Activated naive CD4-positive, alpha-beta T cell treated with anti-CD3 and anti-CD28 coated beads for 36 hours (primary cell): Measurements from ENCODE around the gene FOXL2NB. TPM values are rescaled to one million over a fixed set of nuclear protein-coding genes. Genes with fewer than 3 reads are reported as not detected.
A peak's percentile ranks its signal among the peaks of the same experiment; 100 is the strongest.

Experiments used
- CTCF ChIA-PET: fragments of 350-600 bp; sonication (Branson Sonifier 250); formaldehyde crosslinking; loops from one replicate; lab custom pipeline; 2021; ENCODE audit warnings: antibody characterized with exemption; lab: Charles Lee
- DNase-seq: peaks from one replicate; pipeline ENCODE4 v3.0.0-alpha.2; 2020
- H3K27ac Mint-ChIP-seq: one replicate; pipeline ENCODE4 v1.8.0; 2021; ENCODE audit warnings: mild to moderate bottlenecking, mixed read lengths
- H3K27me3 Mint-ChIP-seq: one replicate; pipeline ENCODE4 v1.8.0; 2021; ENCODE audit warnings: low read depth, mixed read lengths
- H3K36me3 Mint-ChIP-seq: one replicate; pipeline ENCODE4 v1.8.0; 2021; ENCODE audit warnings: low read depth, mixed read lengths
- H3K4me1 Mint-ChIP-seq: one replicate; pipeline ENCODE4 v1.8.0; 2021; ENCODE audit warnings: low read depth, mixed read lengths
- H3K4me3 Mint-ChIP-seq: one replicate; pipeline ENCODE4 v1.8.0; 2021; ENCODE audit warnings: mild to moderate bottlenecking, moderate library complexity, mixed read lengths
- H3K9me3 Mint-ChIP-seq: one replicate; pipeline ENCODE4 v1.8.0; 2021; ENCODE audit warnings: mixed read lengths
- intact Hi-C: fragments of 100-400 bp; cut with micrococcal nuclease; formaldehyde crosslinking; loops from one replicate; pipeline ENCODE4 v1.15.1; 2023
- total RNA-seq, 2 experiments: library from RNA; stranded (reverse); gene quantifications; one replicate each; pipeline ENCODE4 v1.2.3, GENCODE V29; 2021

FOXL2NB gene
- total RNA-seq, 2 experiments from 2014 or later = not detected

GRCh38 chr3:138949002-138949418, 2.0 kb downstream of the FOXL2NB start:
- no peak for DNase-seq
- H3K27ac Mint-ChIP-seq = no peak overlapping the region
- peaks cover 60% of the 10 kb centered on the region for H3K27me3 Mint-ChIP-seq
- H3K4me3 Mint-ChIP-seq = peak overlapping the region; percentile 64
- peaks cover 28% of the 10 kb centered on the region for H3K4me1 Mint-ChIP-seq
- H3K36me3 Mint-ChIP-seq = no peaks in the 10 kb centered on the region
- CTCF ChIA-PET = interaction anchor here (1.0 to 2.9 kb wide), 5 partner anchors 12 to 381 kb away, joined by 3 to 11 read pairs (median 3); no protein-coding TSS in a partner anchor
- H3K9me3 Mint-ChIP-seq = no peaks in the 10 kb centered on the region
- intact Hi-C loops = loop anchor here (10.0 kb wide), 1 partner anchor 256 kb away; no protein-coding TSS in a partner anchor

DNA sequence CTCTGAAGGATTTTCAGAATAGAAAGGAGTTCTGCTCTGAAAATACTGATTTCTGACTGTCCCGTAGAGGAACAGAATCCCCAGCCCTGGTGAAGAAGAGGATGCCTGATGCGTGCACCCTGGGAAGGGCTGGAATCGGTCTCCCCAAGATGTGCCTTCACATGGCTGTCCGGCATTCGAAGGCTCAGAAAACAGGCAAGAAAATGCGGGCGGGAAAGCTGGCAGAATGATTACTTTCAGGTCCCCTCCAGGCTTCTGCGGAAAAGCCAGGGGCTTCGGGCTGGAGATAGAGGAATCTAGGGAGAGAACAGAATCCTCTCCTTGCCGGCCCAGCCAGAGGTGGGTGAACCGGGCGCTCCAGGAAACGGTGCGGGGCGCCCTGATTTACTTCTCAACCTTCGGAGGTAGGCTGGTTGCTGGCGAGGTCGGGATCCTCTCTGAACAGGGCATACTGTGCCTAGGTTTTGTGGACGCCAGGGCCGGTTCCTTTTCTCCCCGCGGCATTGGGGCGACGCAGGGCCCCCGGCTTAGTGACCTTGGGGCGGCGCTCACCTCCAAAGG, 2.5 kb downstream of the FOXL2NB start:
- Mint-ChIP-seq H3K4me3 (peak overlapping the region; percentile 64), H3K36me3 (no peaks in the 10 kb centered on the region), H3K27me3 (peaks cover 56% of the 10 kb centered on the region), H3K4me1 (peaks cover 22% of the 10 kb centered on the region), H3K27ac (no peak overlapping the region), H3K9me3 (no peaks in the 10 kb centered on the region)
- no peak for DNase-seq
- intact Hi-C loops = loop anchor here (10.0 kb wide), 1 partner anchor 255 kb away; no protein-coding TSS in a partner anchor
- CTCF ChIA-PET = interaction anchor here (0.5 to 1.2 kb wide), 3 partner anchors 8 to 875 kb away, joined by 3 to 5 read pairs (median 3); no protein-coding TSS in a partner anchor

GRCh38 chr3:138950006-138950644, 3.1 kb downstream of the FOXL2NB start:
- DNase-seq = peak; percentile 45
- no peak overlapping the region for H3K27ac Mint-ChIP-seq
- H3K9me3 Mint-ChIP-seq = no peaks in the 10 kb centered on the region
- peak overlapping the region; percentile 19 for H3K4me3 Mint-ChIP-seq
- intact Hi-C loops = no loop called here
- H3K36me3 Mint-ChIP-seq = no peaks in the 10 kb centered on the region
- peaks cover 54% of the 10 kb centered on the region for H3K27me3 Mint-ChIP-seq
- H3K4me1 Mint-ChIP-seq = peaks cover 17% of the 10 kb centered on the region
- CTCF ChIA-PET = interaction anchor here (0.5 to 2.2 kb wide), 5 partner anchors 9 to 876 kb away, joined by 3 to 8 read pairs (median 3); no protein-coding TSS in a partner anchor

DNA sequence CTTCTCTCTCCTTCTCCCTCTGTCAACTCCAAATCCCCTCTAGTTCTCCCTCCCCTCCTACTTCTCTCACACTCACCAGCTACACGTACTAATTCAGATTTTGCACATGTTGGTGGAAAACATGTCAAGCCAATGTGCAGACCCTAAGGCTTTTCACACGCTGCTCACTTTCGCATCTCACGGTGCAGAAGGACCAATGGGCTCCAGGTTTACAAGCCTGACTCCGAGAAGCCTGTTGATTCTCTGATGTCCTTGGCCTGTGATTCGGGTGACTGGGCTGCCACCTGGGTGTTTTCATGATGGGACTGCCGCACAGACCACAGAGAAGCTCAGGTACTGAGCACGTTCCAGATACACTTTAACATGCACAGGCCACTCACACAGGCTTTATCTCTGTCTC, 3.7 kb downstream of the FOXL2NB start:
- intact Hi-C loops = no loop called here
- no peaks in the 10 kb centered on the region for H3K36me3 Mint-ChIP-seq
- no peak overlapping the region for H3K27ac Mint-ChIP-seq
- H3K4me1 Mint-ChIP-seq = peaks cover 16% of the 10 kb centered on the region
- CTCF ChIA-PET = interaction anchor here (1.0 to 2.2 kb wide), 5 partner anchors 9 to 35 kb away, joined by 3 to 8 read pairs (median 4); no protein-coding TSS in a partner anchor
- H3K27me3 Mint-ChIP-seq = peaks cover 53% of the 10 kb centered on the region
- no peak for DNase-seq
- H3K9me3 Mint-ChIP-seq = no peaks in the 10 kb centered on the region
- H3K4me3 Mint-ChIP-seq = peak overlapping the region; percentile 19

- Mint-ChIP-seq H3K9me3 (peaks cover 5% of the 10 kb centered on the region), H3K4me1 (peaks cover 12% of the 10 kb centered on the region), H3K27me3 (peaks cover 43% of the 10 kb centered on the region), H3K27ac (no peak overlapping the region), H3K4me3 (no peak overlapping the region), H3K36me3 (no peaks in the 10 kb centered on the region)
- intact Hi-C loops = loop anchor here (2.0 kb wide), 1 partner anchor 24 kb away; no protein-coding TSS in a partner anchor
- no peak for DNase-seq
- CTCF ChIA-PET = interaction anchor here (0.6 to 2.3 kb wide), 5 partner anchors 8 to 533 kb away, joined by 3 to 6 read pairs (median 4); no protein-coding TSS in a partner anchor
Observed at GRCh38 chr3:138960417-138960852, 13.4 kb downstream of the FOXL2NB start.

GRCh38 chr3:138962854-138963560, 16.0 kb downstream of the FOXL2NB start:
- CTCF ChIA-PET = no interaction called here
- intact Hi-C loops = no loop called here

DNA sequence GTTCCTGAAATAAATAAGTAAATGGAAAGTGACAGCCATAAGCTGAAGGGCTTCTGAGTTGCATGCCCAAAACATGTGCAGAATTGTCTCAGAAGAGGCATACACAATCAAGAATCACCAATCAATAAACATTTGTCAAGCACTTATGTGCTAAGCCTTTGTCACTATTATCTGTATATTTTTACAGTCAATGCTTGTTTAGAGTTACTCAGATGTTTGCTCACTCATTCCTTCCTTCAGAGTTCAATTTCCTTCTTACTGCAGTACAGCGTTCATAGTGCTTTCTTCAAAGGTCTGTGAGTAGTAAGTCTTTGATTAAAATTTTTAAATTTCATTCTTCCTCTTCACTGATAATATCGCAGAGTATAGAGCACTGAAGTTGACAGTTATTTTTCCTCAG, 17.2 kb downstream of the FOXL2NB start:
- peaks cover 10% of the 10 kb centered on the region for H3K9me3 Mint-ChIP-seq
- H3K4me1 Mint-ChIP-seq = peaks cover 12% of the 10 kb centered on the region
- no peak overlapping the region for H3K4me3 Mint-ChIP-seq
- H3K27ac Mint-ChIP-seq = no peak overlapping the region
- intact Hi-C loops = no loop called here
- H3K27me3 Mint-ChIP-seq = peaks cover 56% of the 10 kb centered on the region
- no peak for DNase-seq
- H3K36me3 Mint-ChIP-seq = no peaks in the 10 kb centered on the region
- CTCF ChIA-PET = interaction anchor here (0.6 to 1.0 kb wide), 2 partner anchors 28 to 41 kb away, joined by 3 read pairs; no protein-coding TSS in a partner anchor

More at GRCh38 chr3:138962854-138963560, 16.0 kb downstream of the FOXL2NB start:
- Mint-ChIP-seq H3K9me3 (peaks cover 10% of the 10 kb centered on the region), H3K27ac (no peak overlapping the region), H3K36me3 (no peaks in the 10 kb centered on the region), H3K4me3 (no peak overlapping the region), H3K4me1 (peaks cover 12% of the 10 kb centered on the region), H3K27me3 (peaks cover 56% of the 10 kb centered on the region)
- DNase-seq = no peak

DNA sequence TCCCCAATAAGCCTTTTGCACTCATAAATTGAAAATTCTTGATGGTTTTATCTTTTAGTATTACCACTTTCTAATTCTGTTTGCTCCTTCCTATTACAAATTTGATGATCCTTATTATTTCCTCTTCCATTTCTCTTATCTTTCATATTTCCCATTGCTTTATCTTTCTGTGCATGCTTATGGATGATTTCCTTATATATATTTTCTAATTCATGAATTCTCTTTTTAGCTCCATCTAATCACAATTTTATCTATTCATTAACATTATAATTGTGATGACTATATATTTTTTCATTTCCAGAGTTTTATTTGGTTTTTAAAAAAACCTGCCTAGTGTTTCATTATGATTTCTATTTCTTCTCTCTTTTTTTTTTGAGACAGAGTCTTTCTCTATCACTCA, 17.9 kb downstream of the FOXL2NB start:
- peaks cover 10% of the 10 kb centered on the region for H3K9me3 Mint-ChIP-seq
- CTCF ChIA-PET = interaction anchor here (0.6 to 1.0 kb wide), 2 partner anchors 29 to 41 kb away, joined by 3 read pairs; no protein-coding TSS in a partner anchor
- H3K27ac Mint-ChIP-seq = no peak overlapping the region
- peaks cover 12% of the 10 kb centered on the region for H3K4me1 Mint-ChIP-seq
- H3K36me3 Mint-ChIP-seq = no peaks in the 10 kb centered on the region
- H3K27me3 Mint-ChIP-seq = peaks cover 58% of the 10 kb centered on the region
- no peak for DNase-seq
- H3K4me3 Mint-ChIP-seq = no peak overlapping the region
- intact Hi-C loops = no loop called here

GRCh38 chr3:138971766-138972320, 24.8 kb downstream of the FOXL2NB start:
- Mint-ChIP-seq H3K27ac (no peak overlapping the region), H3K36me3 (no peaks in the 10 kb centered on the region), H3K27me3 (peaks cover 25% of the 10 kb centered on the region), H3K9me3 (no peaks in the 10 kb centered on the region), H3K4me3 (no peak overlapping the region), H3K4me1 (no peaks in the 10 kb centered on the region)
- intact Hi-C loops = no loop called here
- CTCF ChIA-PET = interaction anchor here (0.9 kb wide), 1 partner anchor 35 kb away, joined by 3 read pairs; no protein-coding TSS in a partner anchor
- DNase-seq = no peak

DNA sequence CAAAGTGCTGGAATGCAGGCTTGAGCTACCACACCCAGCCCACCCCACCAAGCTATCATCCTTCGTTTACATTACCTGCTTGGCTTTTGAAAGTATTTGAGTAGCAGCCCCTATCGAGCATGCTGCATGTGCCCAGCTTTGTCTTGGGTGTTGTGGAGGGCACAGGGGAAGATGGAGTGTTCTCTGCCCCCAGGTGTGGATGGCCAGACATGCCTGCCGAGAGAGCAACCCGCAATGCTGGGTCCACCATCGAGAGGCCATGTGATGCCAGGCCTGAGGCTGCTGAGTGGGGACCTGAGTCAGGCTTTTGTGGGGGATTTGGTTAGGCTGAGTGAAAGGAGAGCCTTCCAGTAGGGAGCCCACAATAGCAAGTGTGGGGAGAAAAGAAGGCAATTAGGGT, 25.9 kb downstream of the FOXL2NB start:
- H3K4me3 Mint-ChIP-seq = no peak overlapping the region
- no peak for DNase-seq
- intact Hi-C loops = no loop called here
- no peaks in the 10 kb centered on the region for H3K9me3 Mint-ChIP-seq
- H3K27me3 Mint-ChIP-seq = peaks cover 22% of the 10 kb centered on the region
- no peaks in the 10 kb centered on the region for H3K4me1 Mint-ChIP-seq
- H3K27ac Mint-ChIP-seq = no peak overlapping the region
- CTCF ChIA-PET = interaction anchor here (0.9 kb wide), 1 partner anchor 37 kb away, joined by 3 read pairs; no protein-coding TSS in a partner anchor
- no peaks in the 10 kb centered on the region for H3K36me3 Mint-ChIP-seq

- intact Hi-C loops = no loop called here
- Mint-ChIP-seq H3K4me1 (no peaks in the 10 kb centered on the region), H3K27ac (no peak overlapping the region), H3K9me3 (no peaks in the 10 kb centered on the region), H3K36me3 (no peaks in the 10 kb centered on the region), H3K27me3 (peaks cover 19% of the 10 kb centered on the region), H3K4me3 (no peak overlapping the region)
- no peak for DNase-seq
- CTCF ChIA-PET = no interaction called here
Observed at GRCh38 chr3:138974462-138974861, 27.4 kb downstream of the FOXL2NB start.
